ENCODE results near the gene HERC4.
A peak's percentile ranks its signal among the peaks of the same experiment; 100 is the strongest.

The HERC4 gene

GRCh38 chr10:68074775-68075549 lies at the start of gene HERC4:
Gene HERC4 (minus strand): TSS chr10:68075283. CDS start chr10:68073108, 2,175 bp downstream.
- Histone ChIP-seq H3K4me1 (ENCODE audit: control insufficient read depth, insufficient read depth, low read length) (peaks cover 4% of the 10 kb centered on the region), H3K36me3 (ENCODE audit: control insufficient read depth in 2 of 2, insufficient read depth in 2 of 2, low read length in 2 of 2) (no peaks in the 10 kb centered on the region), H3K9me3 (ENCODE audit: control insufficient read depth in 2 of 2, low read length in 2 of 2) (no peaks in the 10 kb centered on the region), H3K27me3 (ENCODE audit: control insufficient read depth in 1 of 2, insufficient read depth in 2 of 2, low read length in 2 of 2) (no peaks in the 10 kb centered on the region), H3K27ac (ENCODE audit: low read length) (peak within 1 kb of the TSS; percentile 94), H3K9ac (ENCODE audit: low read length in 2 of 2) (peak within 1 kb of the TSS; percentile 95 to 97), H3K4me3 (ENCODE audit: low read length in 2 of 2) (peak within 1 kb of the TSS; percentile 68 to 93)

- no peak overlapping the region for H3K4me3 ChIP-seq (ENCODE audit: low read length in 2 of 2)
- no peak overlapping the region for H3K27ac ChIP-seq (ENCODE audit: low read length)
- H3K27me3 ChIP-seq (ENCODE audit: control insufficient read depth in 1 of 2, insufficient read depth in 2 of 2, low read length in 2 of 2): no peaks in the 10 kb centered on the region
- H3K9me3 ChIP-seq (ENCODE audit: control insufficient read depth in 2 of 2, low read length in 2 of 2): no peaks in the 10 kb centered on the region
- no peaks in the 10 kb centered on the region for H3K4me1 ChIP-seq (ENCODE audit: control insufficient read depth, insufficient read depth, low read length)
- no peaks in the 10 kb centered on the region for H3K36me3 ChIP-seq (ENCODE audit: control insufficient read depth in 2 of 2, insufficient read depth in 2 of 2, low read length in 2 of 2)
- H3K9ac ChIP-seq (ENCODE audit: low read length in 2 of 2): no peak overlapping the region
Measured at GRCh38 chr10:68124718-68125117, 49.6 kb upstream of the HERC4 start.

GRCh38 chr10:68121852-68122251 lies 46.8 kb upstream of the HERC4 start:
- H3K4me3 ChIP-seq (ENCODE audit: low read length in 2 of 2): no peak overlapping the region
- no peaks in the 10 kb centered on the region for H3K4me1 ChIP-seq (ENCODE audit: control insufficient read depth, insufficient read depth, low read length)
- H3K9me3 ChIP-seq (ENCODE audit: control insufficient read depth in 2 of 2, low read length in 2 of 2): no peaks in the 10 kb centered on the region
- no peak overlapping the region for H3K27ac ChIP-seq (ENCODE audit: low read length)
- H3K27me3 ChIP-seq (ENCODE audit: control insufficient read depth in 1 of 2, insufficient read depth in 2 of 2, low read length in 2 of 2): no peaks in the 10 kb centered on the region
- H3K36me3 ChIP-seq (ENCODE audit: control insufficient read depth in 2 of 2, insufficient read depth in 2 of 2, low read length in 2 of 2): no peaks in the 10 kb centered on the region
- H3K9ac ChIP-seq (ENCODE audit: low read length in 2 of 2): no peak overlapping the region

GRCh38 chr10:68121020-68121743 lies 46.1 kb upstream of the HERC4 start:
- H3K27ac ChIP-seq (ENCODE audit: low read length): no peak overlapping the region
- H3K4me3 ChIP-seq (ENCODE audit: low read length in 2 of 2): no peak overlapping the region
- no peaks in the 10 kb centered on the region for H3K4me1 ChIP-seq (ENCODE audit: control insufficient read depth, insufficient read depth, low read length)
- no peak overlapping the region for H3K9ac ChIP-seq (ENCODE audit: low read length in 2 of 2)
- no peaks in the 10 kb centered on the region for H3K9me3 ChIP-seq (ENCODE audit: control insufficient read depth in 2 of 2, low read length in 2 of 2)
- no peaks in the 10 kb centered on the region for H3K27me3 ChIP-seq (ENCODE audit: control insufficient read depth in 1 of 2, insufficient read depth in 2 of 2, low read length in 2 of 2)
- no peaks in the 10 kb centered on the region for H3K36me3 ChIP-seq (ENCODE audit: control insufficient read depth in 2 of 2, insufficient read depth in 2 of 2, low read length in 2 of 2)

- Histone ChIP-seq H3K9me3 (ENCODE audit: control insufficient read depth in 2 of 2, low read length in 2 of 2) (no peaks in the 10 kb centered on the region), H3K9ac (ENCODE audit: low read length in 2 of 2) (no peak overlapping the region), H3K4me1 (ENCODE audit: control insufficient read depth, insufficient read depth, low read length) (no peaks in the 10 kb centered on the region), H3K4me3 (ENCODE audit: low read length in 2 of 2) (no peak overlapping the region), H3K27me3 (ENCODE audit: control insufficient read depth in 1 of 2, insufficient read depth in 2 of 2, low read length in 2 of 2) (no peaks in the 10 kb centered on the region), H3K36me3 (ENCODE audit: control insufficient read depth in 2 of 2, insufficient read depth in 2 of 2, low read length in 2 of 2) (no peaks in the 10 kb centered on the region), H3K27ac (ENCODE audit: low read length) (no peak overlapping the region)
Measured at GRCh38 chr10:68118657-68119056, 43.6 kb upstream of the HERC4 start.

- no peaks in the 10 kb centered on the region for H3K9me3 ChIP-seq (ENCODE audit: control insufficient read depth in 2 of 2, low read length in 2 of 2)
Measured at GRCh38 chr10:68112837-68113236, 37.8 kb upstream of the HERC4 start.

GRCh38 chr10:68111584-68111983 lies 36.5 kb upstream of the HERC4 start:
- H3K4me3 ChIP-seq (ENCODE audit: low read length in 2 of 2): no peak overlapping the region
- H3K9me3 ChIP-seq (ENCODE audit: control insufficient read depth in 2 of 2, low read length in 2 of 2): no peaks in the 10 kb centered on the region
- H3K27me3 ChIP-seq (ENCODE audit: control insufficient read depth in 1 of 2, insufficient read depth in 2 of 2, low read length in 2 of 2): no peaks in the 10 kb centered on the region
- H3K4me1 ChIP-seq (ENCODE audit: control insufficient read depth, insufficient read depth, low read length): no peaks in the 10 kb centered on the region
- no peak overlapping the region for H3K27ac ChIP-seq (ENCODE audit: low read length)
- no peaks in the 10 kb centered on the region for H3K36me3 ChIP-seq (ENCODE audit: control insufficient read depth in 2 of 2, insufficient read depth in 2 of 2, low read length in 2 of 2)
- H3K9ac ChIP-seq (ENCODE audit: low read length in 2 of 2): no peak overlapping the region

More at GRCh38 chr10:68112837-68113236, 37.8 kb upstream of the HERC4 start:
- Histone ChIP-seq H3K27me3 (ENCODE audit: control insufficient read depth in 1 of 2, insufficient read depth in 2 of 2, low read length in 2 of 2) (no peaks in the 10 kb centered on the region), H3K4me3 (ENCODE audit: low read length in 2 of 2) (no peak overlapping the region), H3K36me3 (ENCODE audit: control insufficient read depth in 2 of 2, insufficient read depth in 2 of 2, low read length in 2 of 2) (no peaks in the 10 kb centered on the region), H3K4me1 (ENCODE audit: control insufficient read depth, insufficient read depth, low read length) (no peaks in the 10 kb centered on the region), H3K27ac (ENCODE audit: low read length) (no peak overlapping the region), H3K9ac (ENCODE audit: low read length in 2 of 2) (no peak overlapping the region)

- no peaks in the 10 kb centered on the region for H3K9me3 ChIP-seq (ENCODE audit: control insufficient read depth in 2 of 2, low read length in 2 of 2)
- H3K9ac ChIP-seq (ENCODE audit: low read length in 2 of 2): no peak overlapping the region
- no peaks in the 10 kb centered on the region for H3K4me1 ChIP-seq (ENCODE audit: control insufficient read depth, insufficient read depth, low read length)
- H3K4me3 ChIP-seq (ENCODE audit: low read length in 2 of 2): peak overlapping the region in 1 of 2 donors; percentile 1
- no peaks in the 10 kb centered on the region for H3K36me3 ChIP-seq (ENCODE audit: control insufficient read depth in 2 of 2, insufficient read depth in 2 of 2, low read length in 2 of 2)
- H3K27ac ChIP-seq (ENCODE audit: low read length): no peak overlapping the region
- H3K27me3 ChIP-seq (ENCODE audit: control insufficient read depth in 1 of 2, insufficient read depth in 2 of 2, low read length in 2 of 2): no peaks in the 10 kb centered on the region
Measured at GRCh38 chr10:68110027-68110426, 34.9 kb upstream of the HERC4 start.

GRCh38 chr10:68109331-68109730 lies 34.2 kb upstream of the HERC4 start, which contains the start of gene MYPN:
Gene MYPN (plus strand): TSS chr10:68109488. CDS start chr10:68121439, 11,951 bp downstream.
- Histone ChIP-seq H3K27me3 (ENCODE audit: control insufficient read depth in 1 of 2, insufficient read depth in 2 of 2, low read length in 2 of 2) (no peaks in the 10 kb centered on the region), H3K9ac (ENCODE audit: low read length in 2 of 2) (no peak within 1 kb of the TSS), H3K9me3 (ENCODE audit: control insufficient read depth in 2 of 2, low read length in 2 of 2) (no peaks in the 10 kb centered on the region), H3K4me1 (ENCODE audit: control insufficient read depth, insufficient read depth, low read length) (no peaks in the 10 kb centered on the region), H3K36me3 (ENCODE audit: control insufficient read depth in 2 of 2, insufficient read depth in 2 of 2, low read length in 2 of 2) (no peaks in the 10 kb centered on the region), H3K27ac (ENCODE audit: low read length) (no peak within 1 kb of the TSS), H3K4me3 (ENCODE audit: low read length in 2 of 2) (peak within 1 kb of the TSS in 1 of 2 donors; percentile 1)

GRCh38 chr10:68108653-68109052 lies 33.6 kb upstream of the HERC4 start:
- H3K4me3 ChIP-seq (ENCODE audit: low read length in 2 of 2): no peak overlapping the region
- H3K36me3 ChIP-seq (ENCODE audit: control insufficient read depth in 2 of 2, insufficient read depth in 2 of 2, low read length in 2 of 2): no peaks in the 10 kb centered on the region
- no peaks in the 10 kb centered on the region for H3K27me3 ChIP-seq (ENCODE audit: control insufficient read depth in 1 of 2, insufficient read depth in 2 of 2, low read length in 2 of 2)
- H3K9ac ChIP-seq (ENCODE audit: low read length in 2 of 2): no peak overlapping the region
- H3K4me1 ChIP-seq (ENCODE audit: control insufficient read depth, insufficient read depth, low read length): no peaks in the 10 kb centered on the region
- H3K27ac ChIP-seq (ENCODE audit: low read length): no peak overlapping the region
- H3K9me3 ChIP-seq (ENCODE audit: control insufficient read depth in 2 of 2, low read length in 2 of 2): no peaks in the 10 kb centered on the region

GRCh38 chr10:68108051-68108450 lies 33.0 kb upstream of the HERC4 start:
- Histone ChIP-seq H3K27me3 (ENCODE audit: control insufficient read depth in 1 of 2, insufficient read depth in 2 of 2, low read length in 2 of 2) (no peaks in the 10 kb centered on the region), H3K27ac (ENCODE audit: low read length) (no peak overlapping the region), H3K9me3 (ENCODE audit: control insufficient read depth in 2 of 2, low read length in 2 of 2) (no peaks in the 10 kb centered on the region), H3K9ac (ENCODE audit: low read length in 2 of 2) (no peak overlapping the region), H3K4me1 (ENCODE audit: control insufficient read depth, insufficient read depth, low read length) (no peaks in the 10 kb centered on the region), H3K36me3 (ENCODE audit: control insufficient read depth in 2 of 2, insufficient read depth in 2 of 2, low read length in 2 of 2) (no peaks in the 10 kb centered on the region), H3K4me3 (ENCODE audit: low read length in 2 of 2) (no peak overlapping the region)

Measured in stomach smooth muscle (tissue), 2 donors.